ENCODE results near the gene USP4. TPM values are rescaled to one million over a fixed set of nuclear protein-coding genes. Genes with fewer than 3 reads are reported as not detected.

Gene USP4
- total RNA-seq, 1 experiment from 2014 or later, result 31.7 TPM

- TF ChIP-seq, protein P1, sequence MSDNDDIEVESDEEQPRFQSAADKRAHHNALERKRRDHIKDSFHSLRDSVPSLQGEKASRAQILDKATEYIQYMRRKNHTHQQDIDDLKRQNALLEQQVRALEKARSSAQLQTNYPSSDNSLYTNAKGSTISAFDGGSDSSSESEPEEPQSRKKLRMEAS (IDR thresholded peaks at IDR 0.05), result no peak
- TF ChIP-seq YY1 (IDR thresholded peaks at IDR 0.05; ENCODE audit: extremely low read depth, insufficient replicate concordance, low read depth, low read length) (no peak), EZH2phosphoT487 (IDR thresholded peaks at IDR 0.05; ENCODE audit: borderline replicate concordance) (no peak), EZH2 (IDR thresholded peaks at IDR 0.05) (no peak), RAD21 (IDR thresholded peaks at IDR 0.05; ENCODE audit: low read depth) (no peak), FOSL1 (IDR thresholded peaks at IDR 0.05; ENCODE audit: low read depth) (no peak), REST (IDR thresholded peaks at IDR 0.05; ENCODE audit: low read depth) (no peak), TCF7L2 (IDR thresholded peaks at IDR 0.05; ENCODE audit: borderline replicate concordance, extremely low read depth, insufficient read depth, insufficient read length) (no peak), ELF1 (IDR thresholded peaks at IDR 0.05; ENCODE audit: borderline replicate concordance, low read depth) (no peak), EGR1 (IDR thresholded peaks at IDR 0.05; ENCODE audit: low read depth) (no peak), ZFX (IDR thresholded peaks at IDR 0.05) (no peak), CEBPB (IDR thresholded peaks at IDR 0.05; ENCODE audit: low read depth) (no peak), JUND (IDR thresholded peaks at IDR 0.05) (no peak), SP1 (IDR thresholded peaks at IDR 0.05; ENCODE audit: low read depth) (no peak), SIN3A (IDR thresholded peaks at IDR 0.05; ENCODE audit: low read depth) (no peak), CBX3 (IDR thresholded peaks at IDR 0.05; ENCODE audit: low read depth) (no peak)
- TF ChIP-seq, protein P2, sequence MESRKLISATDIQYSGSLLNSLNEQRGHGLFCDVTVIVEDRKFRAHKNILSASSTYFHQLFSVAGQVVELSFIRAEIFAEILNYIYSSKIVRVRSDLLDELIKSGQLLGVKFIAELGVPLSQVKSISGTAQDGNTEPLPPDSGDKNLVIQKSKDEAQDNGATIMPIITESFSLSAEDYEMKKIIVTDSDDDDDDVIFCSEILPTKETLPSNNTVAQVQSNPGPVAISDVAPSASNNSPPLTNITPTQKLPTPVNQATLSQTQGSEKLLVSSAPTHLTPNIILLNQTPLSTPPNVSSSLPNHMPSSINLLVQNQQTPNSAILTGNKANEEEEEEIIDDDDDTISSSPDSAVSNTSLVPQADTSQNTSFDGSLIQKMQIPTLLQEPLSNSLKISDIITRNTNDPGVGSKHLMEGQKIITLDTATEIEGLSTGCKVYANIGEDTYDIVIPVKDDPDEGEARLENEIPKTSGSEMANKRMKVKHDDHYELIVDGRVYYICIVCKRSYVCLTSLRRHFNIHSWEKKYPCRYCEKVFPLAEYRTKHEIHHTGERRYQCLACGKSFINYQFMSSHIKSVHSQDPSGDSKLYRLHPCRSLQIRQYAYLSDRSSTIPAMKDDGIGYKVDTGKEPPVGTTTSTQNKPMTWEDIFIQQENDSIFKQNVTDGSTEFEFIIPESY (IDR thresholded peaks at IDR 0.05; ENCODE audit: extremely low read depth, insufficient replicate concordance, low read length), result no peak
- TF ChIP-seq, protein P3, sequence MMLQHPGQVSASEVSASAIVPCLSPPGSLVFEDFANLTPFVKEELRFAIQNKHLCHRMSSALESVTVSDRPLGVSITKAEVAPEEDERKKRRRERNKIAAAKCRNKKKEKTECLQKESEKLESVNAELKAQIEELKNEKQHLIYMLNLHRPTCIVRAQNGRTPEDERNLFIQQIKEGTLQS (IDR thresholded peaks at IDR 0.05), result no peak
- H3K9me2 ChIP-seq (ENCODE audit: insufficient read depth), result no peaks in the 10 kb centered on the region
- intact Hi-C loops (cut with micrococcal nuclease), result no loop called here
- ChIA-PET RAD21 (ENCODE audit: low non-redundant PET in 1 of 2, low total read pairs in 2 of 2, uncharacterized antibody in 2 of 2, unreplicated experiment in 2 of 2) (no interaction called here), CTCF (no interaction called here), POLR2A (interaction anchor here (0.6 kb wide), 1 partner anchor 194 kb away, joined by 4 read pairs; no protein-coding TSS in a partner anchor)
- no peak for DNase-seq (ENCODE audit: low read depth, low spot score)
- H3K79me2 ChIP-seq (ENCODE audit: insufficient read depth, low read length), result peaks cover 17% of the 10 kb centered on the region
- H3K27ac ChIP-seq (ENCODE audit: low read depth, low read length), result no peak overlapping the region
- no TSS peak for BruUV-seq (replicated peaks)
- no peak overlapping the region for H2AFZ ChIP-seq (ENCODE audit: low read depth, low read length, poor library complexity, severe bottlenecking)
- H3K9ac ChIP-seq (ENCODE audit: low read length), result no peak overlapping the region
- H3K4me3 ChIP-seq (replicated peaks in 1 of 2; ENCODE audit: low read depth in 1 of 2, low read length in 2 of 2), result no peak overlapping the region
- ATAC-seq, result no peak
- no peaks in the 10 kb centered on the region for H3K36me3 ChIP-seq (ENCODE audit: control insufficient read depth in 1 of 2, insufficient read depth in 2 of 2, low read length in 2 of 2)
- no peak overlapping the region for H3K4me2 ChIP-seq (ENCODE audit: low read length)
- no peaks in the 10 kb centered on the region for H3K9me3 ChIP-seq (ENCODE audit: control insufficient read depth in 1 of 2, insufficient read depth in 1 of 2, low read depth in 1 of 2, low read length in 2 of 2)
- no peaks in the 10 kb centered on the region for H3K27me3 ChIP-seq (ENCODE audit: insufficient read depth, low read length)
- H4K20me1 ChIP-seq (ENCODE audit: insufficient read depth), result no peaks in the 10 kb centered on the region
- peaks cover 15 to 34% of the 10 kb centered on the region in 2 experiments for H3K4me1 ChIP-seq (ENCODE audit: control insufficient read depth in 1 of 2, insufficient read depth in 2 of 2, low read length in 2 of 2)
These were observed 3.3 kb upstream of the USP4 start for GRCh38 chr3:49343163-49343562.
